B cell (primary cell): ENCODE measurements around the gene PALLD. TPM values are rescaled to one million over a fixed set of nuclear protein-coding genes. Genes with fewer than 3 reads are reported as not detected.
A peak's percentile ranks its signal among the peaks of the same experiment; 100 is the strongest.

ENCODE experiments used
- ATAC-seq: fragments of 200-7000 bp; cut with Tn5 transposase; one replicate; pipeline ENCODE4 v1.10.0; 2021; ENCODE audit warnings: low read depth, mild to moderate bottlenecking, moderate number of reproducible peaks, moderate library complexity
- CTCF ChIA-PET: fragments of 350-600 bp; sonication (Branson Sonifier 250); formaldehyde crosslinking; loops from one replicate; lab custom pipeline; 2021; ENCODE audit warnings: antibody characterized with exemption, inconsistent platforms; lab: Charles Lee
- POLR2A ChIA-PET: fragments of 350-600 bp; sonication (Branson Sonifier 250); formaldehyde crosslinking; loops from one replicate; lab custom pipeline; 2021; ENCODE audit warnings: antibody characterized with exemption; lab: Charles Lee
- DNase-seq: peaks from one replicate; pipeline ENCODE4 v3.0.0; 2013
- H2AFZ ChIP-seq: 2 replicates; pipeline ENCODE4 v1.6.1; 2012; ENCODE audit warnings: mild to moderate bottlenecking, low read depth, low read length; ENCODE audit not compliant: insufficient read depth, poor library complexity, severe bottlenecking
- H3K27ac ChIP-seq, 2 donors: 1 replicate in 1 of 2; 2 replicates in 1 of 2; pipeline ENCODE4 v1.5.1; 2012 to 2013; ENCODE audit warnings: low read length in 2 of 2, mild to moderate bottlenecking in 2 of 2, moderate library complexity in 1 of 2
- H3K27me3 ChIP-seq, 4 experiments: fragments of 200-600 bp in 1 of 4; sonication (generic) in 1 of 4; replicated peaks in 1 of 4; 1 replicate in 2 of 4; 2 replicates in 2 of 4; pipeline versions ENCODE4 v1.6.1 to v1.7.0; 2013 to 2016; ENCODE audit warnings: low read length in 3 of 4, mild to moderate bottlenecking in 2 of 4, mixed read lengths in 1 of 4, moderate library complexity in 1 of 4; ENCODE audit not compliant: insufficient read depth in 4 of 4, control insufficient read depth in 3 of 4; ENCODE audit errors: control extremely low read depth in 1 of 4
- H3K36me3 ChIP-seq, 2 experiments: replicated peaks in 1 of 2; 1 replicate in 1 of 2; 2 replicates in 1 of 2; pipeline versions ENCODE4 v1.6.1 to v1.7.1; 2013; ENCODE audit warnings: low read length in 1 of 2; ENCODE audit not compliant: insufficient read depth in 2 of 2, control insufficient read depth in 1 of 2; ENCODE audit errors: control extremely low read depth in 1 of 2, extremely low read depth in 1 of 2
- H3K4me1 ChIP-seq, 2 donors: fragments of 200-600 bp in 1 of 2; sonication (generic) in 1 of 2; 1 replicate in 1 of 2; 2 replicates in 1 of 2; pipeline versions ENCODE4 v1.5.1 to v1.6.1; 2013 to 2017; ENCODE audit warnings: low read length in 2 of 2; ENCODE audit not compliant: control insufficient read depth in 2 of 2, insufficient read depth in 2 of 2
- H3K4me2 ChIP-seq: replicated peaks from 2 replicates; pipeline ENCODE3; 2012; ENCODE audit warnings: mild to moderate bottlenecking, low read depth, low read length; ENCODE audit not compliant: poor library complexity, severe bottlenecking
- H3K4me3 ChIP-seq, 5 experiments: fragments of 200-600 bp in 1 of 5; sonication (generic) in 1 of 5; 1 replicate in 3 of 5; 2 replicates in 2 of 5; pipeline versions ENCODE4 v1.5.1 to v1.7.0; 2011 to 2016; ENCODE audit warnings: low read length in 4 of 5, mild to moderate bottlenecking in 4 of 5, low read depth in 2 of 5, control low read depth in 1 of 5, moderate library complexity in 1 of 5; ENCODE audit not compliant: insufficient read depth in 1 of 5; ENCODE audit errors: control extremely low read depth in 1 of 5, extremely low read depth in 1 of 5
- H3K79me2 ChIP-seq: fragments of 200-600 bp; sonication (generic); one replicate; pipeline ENCODE4 v1.6.0; 2016; ENCODE audit warnings: low read length; ENCODE audit not compliant: control insufficient read depth, insufficient read depth
- H3K9ac ChIP-seq: fragments of 200-600 bp; sonication (generic); 2 replicates; pipeline ENCODE4 v1.6.1; 2017; ENCODE audit warnings: mild to moderate bottlenecking, low read length, moderate library complexity
- H3K9me3 ChIP-seq, 3 donors: one replicate each; pipeline versions ENCODE4 v1.6.1 to v1.7.1; 2013; ENCODE audit warnings: low read length in 2 of 3; ENCODE audit not compliant: control insufficient read depth in 2 of 3, insufficient read depth in 1 of 3; ENCODE audit errors: control extremely low read depth in 1 of 3
- H4K20me1 ChIP-seq: 2 replicates; pipeline ENCODE4 v1.6.0; 2012; ENCODE audit warnings: mild to moderate bottlenecking, low read length; ENCODE audit not compliant: insufficient read depth, control insufficient read depth, poor library complexity, severe bottlenecking
- H3K27ac Mint-ChIP-seq: one replicate; pipeline ENCODE4 v1.8.0; 2021; ENCODE audit warnings: mixed read lengths
- H3K27me3 Mint-ChIP-seq: one replicate; pipeline ENCODE4 v1.8.0; 2021; ENCODE audit warnings: mixed read lengths
- H3K4me1 Mint-ChIP-seq: one replicate; pipeline ENCODE4 v1.8.0; 2021; ENCODE audit warnings: mixed read lengths
- H3K4me3 Mint-ChIP-seq: one replicate; pipeline ENCODE4 v1.8.0; 2021; ENCODE audit warnings: mixed read lengths
- H3K9me3 Mint-ChIP-seq: one replicate; pipeline ENCODE4 v1.8.0; 2022; ENCODE audit warnings: mixed read lengths; ENCODE audit not compliant: insufficient read depth
- EZH2 ChIP-seq: IDR thresholded peaks from 2 replicates; pipeline ENCODE4 v1.6.1; 2012; ENCODE audit warnings: borderline replicate concordance, low read depth, mild to moderate bottlenecking, moderate library complexity, low read length; ENCODE audit not compliant: insufficient read depth, poor library complexity, severe bottlenecking
- WGBS: methylation state at CpG from one replicate; pipeline ENCODE4 v1.1.5; 2013; ENCODE audit warnings: missing lambda C conversion rate; ENCODE audit not compliant: insufficient coverage; 5-methylcytosine and 5-hydroxymethylcytosine counted together
- intact Hi-C: fragments of 100-400 bp; cut with micrococcal nuclease; formaldehyde crosslinking; loops from one replicate; pipeline ENCODE4 v1.10.0; 2022
- polyA plus RNA-seq: library from polyadenylated mRNA; depleted of rRNA; stranded (reverse); fragments of >200 nt; gene quantifications from 2 replicates; pipeline ENCODE4 v1.2.3, GENCODE V29; 2012
- total RNA-seq, 2 donors: library from RNA; stranded (reverse); fragments of 120-200 nt in 1 of 2; gene quantifications; 1 replicate in 1 of 2; 2 replicates in 1 of 2; pipeline versions ENCODE4 v1.2.3 to v1.2.4, GENCODE V29; 2013 to 2022
- TF ChIP-seq, protein P1 (sequence below): fragments of 200-600 bp; IDR thresholded peaks from one replicate; pipeline ENCODE4 v1.8.0; 2022; ENCODE audit warnings: antibody characterized with exemption, mild to moderate bottlenecking

The PALLD gene
- total and polyA plus RNA-seq, 2 donors (not counting 1 experiment from before 2014, with no cell fraction given), result 0.63 to 0.71 TPM

GRCh38 chr4:168832763-168833575 lies 336.1 kb downstream of the PALLD start:
- ChIA-PET CTCF (no interaction called here), POLR2A (no interaction called here)
- WGBS, result 7% methylated on average over 57 of the region's 59 CpGs
- peak overlapping the region; percentile 69 for H3K9ac ChIP-seq
- no peaks in the 10 kb centered on the region for H3K9me3 Mint-ChIP-seq
- H3K27ac Mint-ChIP-seq, result no peak overlapping the region
- peak overlapping the region; percentile 91 for H3K4me3 Mint-ChIP-seq
- H3K27me3 ChIP-seq, result peaks cover 0 to 37% (median 33%) of the 10 kb centered on the region in 4 experiments
- H3K36me3 ChIP-seq, result no peaks in the 10 kb centered on the region
- H3K4me2 ChIP-seq, result peak overlapping the region; percentile 96
- H3K27ac ChIP-seq, result no peak overlapping the region
- TF ChIP-seq, protein P1, sequence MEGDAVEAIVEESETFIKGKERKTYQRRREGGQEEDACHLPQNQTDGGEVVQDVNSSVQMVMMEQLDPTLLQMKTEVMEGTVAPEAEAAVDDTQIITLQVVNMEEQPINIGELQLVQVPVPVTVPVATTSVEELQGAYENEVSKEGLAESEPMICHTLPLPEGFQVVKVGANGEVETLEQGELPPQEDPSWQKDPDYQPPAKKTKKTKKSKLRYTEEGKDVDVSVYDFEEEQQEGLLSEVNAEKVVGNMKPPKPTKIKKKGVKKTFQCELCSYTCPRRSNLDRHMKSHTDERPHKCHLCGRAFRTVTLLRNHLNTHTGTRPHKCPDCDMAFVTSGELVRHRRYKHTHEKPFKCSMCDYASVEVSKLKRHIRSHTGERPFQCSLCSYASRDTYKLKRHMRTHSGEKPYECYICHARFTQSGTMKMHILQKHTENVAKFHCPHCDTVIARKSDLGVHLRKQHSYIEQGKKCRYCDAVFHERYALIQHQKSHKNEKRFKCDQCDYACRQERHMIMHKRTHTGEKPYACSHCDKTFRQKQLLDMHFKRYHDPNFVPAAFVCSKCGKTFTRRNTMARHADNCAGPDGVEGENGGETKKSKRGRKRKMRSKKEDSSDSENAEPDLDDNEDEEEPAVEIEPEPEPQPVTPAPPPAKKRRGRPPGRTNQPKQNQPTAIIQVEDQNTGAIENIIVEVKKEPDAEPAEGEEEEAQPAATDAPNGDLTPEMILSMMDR, result no peak
- peak; percentile 83 for TF ChIP-seq EZH2
- peak overlapping the region in 4 of 5 experiments; percentile 51 to 69 (median 60) for H3K4me3 ChIP-seq
- intact Hi-C loops, result no loop called here
- peaks cover 24 to 26% of the 10 kb centered on the region in 2 donors for H3K4me1 ChIP-seq
- no peaks in the 10 kb centered on the region for H4K20me1 ChIP-seq
- H2AFZ ChIP-seq, result peak overlapping the region; percentile 72
- H3K4me1 Mint-ChIP-seq, result peaks cover 20% of the 10 kb centered on the region
- ATAC-seq (no peak), DNase-seq (peak; percentile 21)
- no peaks in the 10 kb centered on the region for H3K79me2 ChIP-seq
- peaks cover 0 to 12% (median 0%) of the 10 kb centered on the region in 3 donors for H3K9me3 ChIP-seq
- peaks cover 61% of the 10 kb centered on the region for H3K27me3 Mint-ChIP-seq

DNA sequence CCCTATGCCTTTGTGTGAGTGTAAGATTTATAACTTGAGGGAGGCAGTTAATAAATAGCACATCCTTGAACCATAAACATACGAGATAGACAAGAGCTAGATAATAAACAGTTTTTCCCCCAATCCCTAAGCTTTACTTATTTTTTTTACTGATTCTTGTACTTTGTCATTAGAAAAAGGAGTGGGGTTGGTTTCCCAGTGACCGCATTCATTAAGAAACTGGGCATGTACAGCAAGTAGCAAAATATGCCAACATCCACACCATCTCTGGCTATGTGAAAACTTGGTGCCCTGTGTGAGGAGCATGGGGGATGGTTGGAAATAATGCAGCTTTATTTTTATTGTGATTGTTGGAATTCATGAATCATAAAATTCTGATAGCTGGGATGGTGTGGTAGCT lies 337.0 kb downstream of the PALLD start:
- Histone ChIP-seq H3K27me3 (peaks cover 0 to 37% (median 33%) of the 10 kb centered on the region in 4 experiments), H3K4me2 (no peak overlapping the region), H3K4me1 (peaks cover 24 to 26% of the 10 kb centered on the region in 2 donors), H4K20me1 (no peaks in the 10 kb centered on the region), H3K27ac (no peak overlapping the region), H3K4me3 (no peak overlapping the region), H3K9ac (no peak overlapping the region), H3K79me2 (no peaks in the 10 kb centered on the region), H3K9me3 (peaks cover 0 to 12% (median 0%) of the 10 kb centered on the region in 3 donors), H3K36me3 (no peaks in the 10 kb centered on the region), H2AFZ (no peak overlapping the region)
- DNase-seq (no peak), ATAC-seq (no peak)
- Mint-ChIP-seq H3K4me1 (peaks cover 20% of the 10 kb centered on the region), H3K27ac (no peak overlapping the region), H3K27me3 (peaks cover 66% of the 10 kb centered on the region), H3K4me3 (peak overlapping the region; percentile 2), H3K9me3 (no peaks in the 10 kb centered on the region)
- ChIA-PET POLR2A (no interaction called here), CTCF (no interaction called here)
- no CpG with 5 or more reads among the region's 2 CpGs for WGBS
- no peak for TF ChIP-seq EZH2
- TF ChIP-seq, protein P1, result no peak
- intact Hi-C loops, result no loop called here
